HUES64 (cell line): ENCODE results near the gene CDCP2.
"Not testable (repeated sequence)": the region's sequence is repeated elsewhere in the genome, so short reads cannot be mapped to it uniquely, and the experiment has no call there.

Experiments
- H3K27ac ChIP-seq: 2 replicates; pipeline ENCODE4 v1.7.0; 2013; ENCODE audit warnings: low read depth, low read length, inconsistent platforms
- H3K27me3 ChIP-seq: 2 replicates; pipeline ENCODE4 v1.6.1; 2013; ENCODE audit warnings: mild to moderate bottlenecking, low read length; ENCODE audit not compliant: insufficient read depth
- H3K36me3 ChIP-seq: 2 replicates; pipeline ENCODE4 v1.6.1; 2013; ENCODE audit warnings: mild to moderate bottlenecking, low read length; ENCODE audit not compliant: insufficient read depth
- H3K4me1 ChIP-seq: 2 replicates; pipeline ENCODE4 v1.6.1; 2013; ENCODE audit warnings: mild to moderate bottlenecking, low read length, moderate library complexity; ENCODE audit not compliant: insufficient read depth
- H3K4me3 ChIP-seq: 2 replicates; pipeline ENCODE4 v1.5.1; 2013; ENCODE audit warnings: mild to moderate bottlenecking, low read length, moderate library complexity
- H3K9ac ChIP-seq: 2 replicates; pipeline ENCODE4 v1.6.1; 2013; ENCODE audit warnings: mild to moderate bottlenecking, low read depth, low read length
- H3K9me3 ChIP-seq: 2 replicates; pipeline ENCODE4 v1.6.1; 2013; ENCODE audit warnings: low read depth, low read length; ENCODE audit not compliant: insufficient read depth
- WGBS: fragments of 150-250, 120-280 bp; methylation state at CpG from one replicate; pipeline ENCODE4 v1.1.7; 2013; ENCODE audit warnings: missing lambda C conversion rate; 5-methylcytosine and 5-hydroxymethylcytosine counted together

The CDCP2 gene

DNA sequence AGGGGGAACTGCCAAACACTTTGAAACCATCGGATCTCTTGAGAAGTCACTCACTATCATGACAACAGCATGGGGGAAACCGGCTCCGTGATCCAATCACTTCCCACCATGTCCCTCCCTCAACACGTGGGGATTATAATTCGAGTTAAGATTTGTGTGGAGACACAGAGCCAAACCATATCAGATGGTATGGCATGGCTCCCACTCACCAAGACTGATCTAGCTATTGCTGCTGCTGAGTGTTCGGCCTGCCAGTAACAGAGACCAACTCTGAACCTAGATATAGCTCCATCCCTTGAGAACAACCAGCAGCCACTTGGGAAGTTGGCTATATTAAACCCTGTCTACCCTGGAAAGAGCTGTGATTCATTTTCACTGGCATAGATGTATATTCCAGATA lies 49.4 kb downstream of the CDCP2 start:
- Histone ChIP-seq H3K27me3 (no peaks in the 10 kb centered on the region), H3K9me3 (no peaks in the 10 kb centered on the region)
- 96% methylated on average over 6 of the region's 6 CpGs for WGBS

DNA sequence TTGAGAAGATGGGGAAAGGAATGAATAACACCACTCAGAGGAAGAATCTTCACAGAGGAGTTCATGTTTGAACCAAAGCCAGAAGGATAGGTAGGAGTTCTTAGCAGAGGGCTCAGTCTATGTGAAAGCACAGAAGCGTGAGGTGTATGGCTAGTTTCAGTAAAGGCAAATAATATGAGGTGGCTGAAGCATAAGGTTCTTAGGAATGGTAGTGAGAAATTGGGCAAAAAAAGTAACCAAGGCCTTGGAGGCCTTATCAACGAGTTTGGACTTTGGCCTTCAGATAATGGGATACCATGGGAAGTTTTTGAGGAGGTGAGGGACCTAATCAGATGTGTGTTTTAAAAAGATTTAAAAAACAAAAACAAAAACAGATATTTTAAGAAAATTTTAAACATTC lies 52.3 kb downstream of the CDCP2 start:
- Histone ChIP-seq H3K4me3 (no peak overlapping the region), H3K9ac (no peak overlapping the region), H3K27ac (no peak overlapping the region), H3K4me1 (peaks cover 5% of the 10 kb centered on the region; the same call in 1 of the 2 replicates), H3K27me3 (no peaks in the 10 kb centered on the region), H3K9me3 (no peaks in the 10 kb centered on the region), H3K36me3 (no peaks in the 10 kb centered on the region)
- 44% methylated on average over 2 of the region's 2 CpGs for WGBS

More for the DNA sequence above, 49.4 kb downstream of the CDCP2 start:
- H3K4me1 ChIP-seq = no peaks in the 10 kb centered on the region
- H3K36me3 ChIP-seq = no peaks in the 10 kb centered on the region
- no peak overlapping the region for H3K4me3 ChIP-seq
- no peak overlapping the region for H3K27ac ChIP-seq
- no peak overlapping the region for H3K9ac ChIP-seq

DNA sequence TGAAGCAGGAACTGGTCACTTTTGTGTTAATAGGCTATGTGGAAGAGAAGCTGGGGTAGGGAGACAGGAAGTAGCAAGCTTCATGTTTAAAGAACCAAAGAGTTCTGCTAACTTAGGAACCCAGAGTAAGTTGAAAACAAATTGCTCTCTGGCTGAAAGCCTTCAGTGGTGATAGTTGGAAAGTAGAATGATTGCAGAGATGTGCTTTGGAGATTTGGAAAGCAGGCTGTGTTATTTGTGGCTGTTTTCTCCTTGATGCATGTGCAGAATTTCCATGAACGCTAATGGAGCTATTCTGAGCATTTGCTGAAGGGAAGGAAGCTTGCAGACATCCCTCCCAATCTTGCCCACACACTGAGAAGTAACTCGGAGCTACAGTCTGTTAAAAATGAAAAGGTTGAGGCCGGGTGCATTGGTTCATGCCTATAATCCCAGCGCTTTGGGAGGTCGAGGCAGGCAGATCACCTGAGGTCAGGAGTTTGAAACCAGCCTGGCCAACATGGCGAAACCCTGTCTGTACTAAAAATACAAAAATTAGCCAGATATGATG lies 53.7 kb downstream of the CDCP2 start:
- Histone ChIP-seq H3K4me3 (no peak overlapping the region), H3K36me3 (no peaks in the 10 kb centered on the region), H3K9ac (no peak overlapping the region), H3K9me3 (no peaks in the 10 kb centered on the region), H3K27ac (no peak overlapping the region), H3K4me1 (peaks cover 5% of the 10 kb centered on the region; the same call in 1 of the 2 replicates), H3K27me3 (no peaks in the 10 kb centered on the region)
- 91% methylated on average over 6 of the region's 6 CpGs for WGBS

DNA sequence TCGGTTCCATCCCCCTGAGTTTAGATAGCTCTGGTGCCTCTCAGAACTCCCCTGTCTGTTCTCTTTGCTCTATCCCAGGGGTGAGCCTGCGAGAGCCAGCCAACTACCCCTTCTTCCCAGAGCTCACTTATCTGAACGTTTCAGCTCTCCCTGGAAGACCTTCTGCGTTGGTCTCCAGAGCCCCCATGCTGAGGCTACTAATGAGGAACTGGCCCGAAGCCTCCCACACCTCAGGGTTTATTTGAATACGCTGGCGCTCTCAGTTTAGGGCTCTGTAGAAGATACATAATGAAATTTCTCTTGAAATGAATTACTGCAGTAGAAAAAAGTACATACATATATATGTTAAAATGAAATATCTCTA lies 55.9 kb downstream of the CDCP2 start:
- Histone ChIP-seq H3K4me1 (peaks cover 5% of the 10 kb centered on the region; the same call in 1 of the 2 replicates), H3K27me3 (no peaks in the 10 kb centered on the region), H3K27ac (no peak overlapping the region), H3K4me3 (no peak overlapping the region), H3K36me3 (no peaks in the 10 kb centered on the region), H3K9ac (no peak overlapping the region), H3K9me3 (no peaks in the 10 kb centered on the region)
- 63% methylated on average over 7 of the region's 7 CpGs for WGBS

DNA sequence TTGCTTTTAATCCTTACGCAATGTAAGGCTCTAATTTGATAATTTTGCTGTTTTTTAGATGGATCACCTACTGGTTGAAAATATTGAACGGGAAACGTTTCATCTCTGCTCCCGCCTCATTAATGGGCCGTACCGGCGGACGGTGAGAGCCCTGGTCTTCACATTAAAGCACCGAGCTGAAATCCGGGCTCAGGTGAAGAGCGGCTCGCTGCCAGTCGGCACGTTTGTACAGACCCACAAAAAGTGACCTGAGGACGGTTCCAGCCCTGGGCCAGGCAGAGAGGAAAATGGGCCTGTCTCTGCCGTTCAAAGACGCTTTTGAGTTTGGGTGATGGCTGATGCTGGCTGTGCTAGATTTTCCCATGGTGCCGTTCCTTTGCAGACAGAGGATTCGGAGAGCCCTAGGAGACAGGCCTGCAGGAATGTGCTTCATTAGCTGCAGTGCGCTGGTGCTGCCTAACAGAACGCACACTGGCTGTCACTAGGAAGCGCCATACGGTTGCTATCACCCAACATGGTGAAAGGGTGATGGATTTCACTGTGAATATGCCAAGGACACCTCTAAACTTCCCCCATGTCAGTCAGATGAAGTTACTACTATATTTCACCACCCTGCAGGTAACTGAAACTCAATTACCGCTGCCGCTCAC lies 56.4 kb downstream of the CDCP2 start:
- Histone ChIP-seq H3K4me3 (no peak overlapping the region), H3K27me3 (no peaks in the 10 kb centered on the region), H3K9me3 (no peaks in the 10 kb centered on the region), H3K9ac (no peak overlapping the region), H3K36me3 (no peaks in the 10 kb centered on the region), H3K27ac (no peak overlapping the region), H3K4me1 (peaks cover 5% of the 10 kb centered on the region; the same call in 1 of the 2 replicates)
- WGBS = 88% methylated on average over 25 of the region's 25 CpGs

DNA sequence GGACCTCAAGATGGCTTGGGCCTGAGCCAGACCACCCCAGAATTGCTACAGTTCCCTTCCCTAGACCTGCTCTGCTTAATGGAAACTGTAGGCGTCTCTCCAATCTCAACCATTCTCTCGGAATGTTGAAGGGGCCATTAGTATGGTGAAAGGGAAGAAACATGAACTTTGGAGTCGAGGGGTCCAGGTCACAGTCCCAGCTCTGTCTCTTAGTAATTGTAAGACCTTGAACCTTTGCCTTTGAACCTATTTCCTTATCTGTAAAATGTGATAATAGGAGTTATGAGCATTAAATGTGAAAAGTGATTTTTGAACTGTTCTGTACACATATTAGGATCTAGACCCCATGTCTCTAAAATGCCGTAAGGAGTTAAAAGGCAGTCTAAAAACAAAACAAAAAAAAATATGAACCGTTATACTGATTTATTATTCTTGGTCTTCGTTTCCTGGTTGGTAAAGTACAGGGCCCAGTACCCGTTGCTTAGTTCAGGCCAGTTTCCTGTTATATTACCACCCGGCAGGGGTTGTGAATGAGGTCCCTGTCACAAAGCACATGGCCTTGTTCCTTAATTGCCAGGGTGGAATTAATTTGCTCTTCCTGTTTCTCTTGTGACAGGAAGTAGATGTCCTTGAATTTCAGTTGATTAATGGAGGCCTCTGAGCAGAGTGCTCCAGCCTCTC lies 57.1 kb downstream of the CDCP2 start:
- peaks cover 5% of the 10 kb centered on the region; the same call in 1 of the 2 replicates for H3K4me1 ChIP-seq
- no peaks in the 10 kb centered on the region for H3K36me3 ChIP-seq
- no peak overlapping the region for H3K27ac ChIP-seq
- no peak overlapping the region for H3K4me3 ChIP-seq
- WGBS = 92% methylated on average over 8 of the region's 8 CpGs
- H3K27me3 ChIP-seq = no peaks in the 10 kb centered on the region
- H3K9me3 ChIP-seq = no peaks in the 10 kb centered on the region
- H3K9ac ChIP-seq = no peak overlapping the region

DNA sequence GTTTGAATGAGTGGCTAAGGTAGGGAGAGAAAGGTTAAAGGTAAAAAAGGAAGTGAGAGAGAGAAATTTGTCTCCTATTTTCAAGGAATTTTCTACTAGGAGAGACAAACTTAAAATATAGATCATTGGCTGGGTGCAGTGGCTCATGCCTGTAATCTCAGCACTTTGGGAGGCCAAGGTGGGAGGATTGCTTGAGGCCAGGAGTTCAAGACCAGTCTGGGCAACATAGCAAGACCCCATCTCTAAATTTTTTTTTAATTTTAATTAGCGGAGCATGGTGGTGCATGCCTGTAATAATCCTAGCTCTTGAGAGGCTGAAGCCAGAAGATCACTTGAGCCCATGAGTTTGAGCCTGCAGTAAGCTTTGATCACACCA lies 58.1 kb downstream of the CDCP2 start:
- 0% methylated on average over 1 of the region's 1 CpG for WGBS

DNA sequence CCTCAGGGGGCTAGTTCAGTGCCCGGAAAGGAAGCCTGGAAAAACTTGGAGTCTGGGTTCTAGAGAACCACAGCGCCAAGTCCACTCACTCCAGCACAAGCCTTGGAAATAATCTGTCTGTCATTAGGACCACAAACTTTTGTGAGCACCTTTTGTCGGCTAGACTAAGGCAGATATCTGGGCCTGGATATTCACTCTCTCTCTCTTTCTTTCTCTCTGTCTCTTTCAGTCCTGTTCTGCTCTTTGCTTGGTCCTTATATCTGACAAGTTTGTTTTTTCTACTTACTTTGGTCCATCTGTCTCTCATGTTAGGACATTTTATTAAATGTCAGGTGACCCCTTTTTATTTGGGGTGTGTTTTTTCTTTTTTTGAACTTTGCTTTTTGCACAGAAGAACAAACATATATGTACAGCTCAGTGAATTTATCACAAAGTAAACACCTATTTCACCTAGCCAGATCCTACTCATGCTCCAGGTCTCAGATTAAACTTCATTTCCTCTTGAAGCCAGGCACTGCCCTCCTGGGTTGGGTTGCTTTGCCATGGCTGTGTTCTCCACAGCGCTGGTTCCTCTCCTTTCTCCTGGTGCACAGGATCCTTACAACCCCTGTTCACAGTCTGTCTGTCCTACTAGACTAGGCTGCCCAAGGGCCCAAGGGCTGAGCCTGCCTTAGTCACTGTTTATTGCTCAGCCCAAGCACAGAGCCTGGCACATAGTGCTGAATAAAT lies 58.6 kb downstream of the CDCP2 start:
- Histone ChIP-seq H3K4me1 (peaks cover 5% of the 10 kb centered on the region; the same call in 1 of the 2 replicates), H3K27me3 (no peaks in the 10 kb centered on the region), H3K9ac (no peak overlapping the region), H3K36me3 (no peaks in the 10 kb centered on the region), H3K9me3 (no peaks in the 10 kb centered on the region), H3K27ac (no peak overlapping the region), H3K4me3 (no peak overlapping the region)
- 89% methylated on average over 4 of the region's 4 CpGs for WGBS

More for the DNA sequence above, 58.1 kb downstream of the CDCP2 start:
- not testable (repeated sequence) for H3K27me3 ChIP-seq, H3K27ac ChIP-seq, H3K9ac ChIP-seq, H3K36me3 ChIP-seq, H3K4me3 ChIP-seq, H3K4me1 ChIP-seq, H3K9me3 ChIP-seq

DNA sequence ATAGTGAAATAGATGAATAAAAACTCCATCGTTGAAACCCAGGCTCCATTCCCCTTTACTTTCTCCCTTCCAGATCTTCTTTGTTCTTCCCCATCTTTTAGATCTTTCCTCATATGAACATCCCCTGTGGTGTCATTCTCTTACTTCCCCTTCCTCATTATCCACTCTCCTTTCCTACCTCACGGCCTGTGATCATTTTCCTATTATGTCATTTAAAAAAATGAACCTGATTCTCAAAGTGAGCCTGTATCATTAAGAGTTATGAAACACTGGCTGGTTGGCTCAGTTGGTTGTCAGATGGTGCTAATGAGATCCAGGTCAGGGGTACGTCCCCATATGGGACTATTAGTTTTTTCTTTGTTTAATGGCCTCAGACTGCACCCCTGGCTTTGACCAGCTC lies 61.1 kb downstream of the CDCP2 start:
- Histone ChIP-seq H3K27me3 (no peaks in the 10 kb centered on the region), H3K27ac (no peak overlapping the region), H3K9me3 (no peaks in the 10 kb centered on the region), H3K9ac (no peak overlapping the region), H3K4me3 (no peak overlapping the region), H3K4me1 (peaks cover 4% of the 10 kb centered on the region; the same call in 1 of the 2 replicates), H3K36me3 (no peaks in the 10 kb centered on the region)
- WGBS = 88% methylated on average over 3 of the region's 3 CpGs

DNA sequence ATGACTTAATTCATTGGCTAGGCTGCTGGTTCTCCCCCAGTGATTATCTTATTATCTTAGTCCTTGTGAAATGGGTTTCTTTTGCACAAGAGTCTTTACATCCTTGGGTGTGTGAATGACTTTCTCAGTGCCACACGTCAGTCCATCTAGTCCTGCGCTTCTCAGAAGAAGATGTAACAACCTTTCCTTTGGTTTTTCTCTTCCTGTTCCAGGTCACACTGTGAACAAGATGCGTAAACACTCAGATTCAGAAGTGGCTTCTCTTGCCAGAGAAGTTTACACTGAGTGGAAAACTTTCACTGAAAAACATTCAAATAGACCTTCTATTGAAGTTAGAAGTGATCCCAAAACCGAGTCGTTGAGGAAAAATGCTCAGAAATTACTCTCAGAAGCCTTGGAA lies 64.4 kb downstream of the CDCP2 start:
- no peaks in the 10 kb centered on the region for H3K4me1 ChIP-seq
- no peaks in the 10 kb centered on the region for H3K9me3 ChIP-seq
- WGBS = 96% methylated on average over 5 of the region's 5 CpGs
- no peak overlapping the region for H3K4me3 ChIP-seq
- no peaks in the 10 kb centered on the region for H3K36me3 ChIP-seq
- no peak overlapping the region for H3K9ac ChIP-seq
- no peak overlapping the region for H3K27ac ChIP-seq
- H3K27me3 ChIP-seq = no peaks in the 10 kb centered on the region

DNA sequence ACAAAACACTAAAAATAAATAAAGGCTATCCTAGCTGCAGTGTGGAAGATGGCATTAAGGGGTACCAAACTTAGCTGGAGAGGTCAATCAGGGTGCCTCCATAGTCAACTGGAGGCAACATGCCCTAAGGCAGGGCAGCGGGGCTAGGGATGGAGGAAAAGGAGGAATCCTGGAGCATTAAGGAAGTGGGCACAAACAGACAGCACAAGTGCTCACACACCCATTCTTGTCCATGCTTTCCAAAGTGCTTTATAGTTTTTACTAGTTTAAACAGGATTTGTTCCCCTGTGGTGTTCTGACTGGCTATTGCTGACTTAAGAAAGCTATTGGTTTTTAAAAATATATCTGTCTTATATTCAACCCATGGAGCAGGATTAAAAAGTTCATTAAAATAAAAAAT lies 66.0 kb downstream of the CDCP2 start:
- H3K36me3 ChIP-seq = no peaks in the 10 kb centered on the region
- H3K4me3 ChIP-seq = no peak overlapping the region
- H3K4me1 ChIP-seq = no peaks in the 10 kb centered on the region
- no peaks in the 10 kb centered on the region for H3K27me3 ChIP-seq
- no peak overlapping the region for H3K9ac ChIP-seq
- WGBS = 84% methylated on average over 1 of the region's 1 CpG
- H3K9me3 ChIP-seq = no peaks in the 10 kb centered on the region
- no peak overlapping the region for H3K27ac ChIP-seq
